ENCODE measurements around the gene FLT3.

DNA sequence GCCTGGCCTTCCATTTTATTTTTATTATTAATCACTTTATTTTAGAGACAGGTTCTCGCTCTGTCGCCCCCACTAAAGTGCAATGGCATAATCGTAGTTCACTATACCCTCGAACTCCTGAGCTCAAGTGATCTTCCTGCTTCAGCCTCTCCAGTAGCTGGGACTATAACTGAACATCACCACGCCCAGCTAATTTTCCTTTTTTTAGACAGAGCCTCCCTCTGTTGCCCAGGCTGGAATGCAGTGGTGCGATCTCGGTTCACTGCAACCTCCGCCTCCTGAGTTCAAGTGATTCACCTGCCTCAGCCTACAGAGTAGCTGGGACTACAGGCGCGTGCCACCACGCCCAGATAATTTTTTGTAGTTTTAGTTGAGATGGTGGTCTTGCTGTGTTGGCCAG lies 31.3 kb upstream of the FLT3 start:
- no peak for TF ChIP-seq EZH2 (IDR thresholded peaks at IDR 0.05; ENCODE audit: borderline replicate concordance)
- TF ChIP-seq, protein P1, sequence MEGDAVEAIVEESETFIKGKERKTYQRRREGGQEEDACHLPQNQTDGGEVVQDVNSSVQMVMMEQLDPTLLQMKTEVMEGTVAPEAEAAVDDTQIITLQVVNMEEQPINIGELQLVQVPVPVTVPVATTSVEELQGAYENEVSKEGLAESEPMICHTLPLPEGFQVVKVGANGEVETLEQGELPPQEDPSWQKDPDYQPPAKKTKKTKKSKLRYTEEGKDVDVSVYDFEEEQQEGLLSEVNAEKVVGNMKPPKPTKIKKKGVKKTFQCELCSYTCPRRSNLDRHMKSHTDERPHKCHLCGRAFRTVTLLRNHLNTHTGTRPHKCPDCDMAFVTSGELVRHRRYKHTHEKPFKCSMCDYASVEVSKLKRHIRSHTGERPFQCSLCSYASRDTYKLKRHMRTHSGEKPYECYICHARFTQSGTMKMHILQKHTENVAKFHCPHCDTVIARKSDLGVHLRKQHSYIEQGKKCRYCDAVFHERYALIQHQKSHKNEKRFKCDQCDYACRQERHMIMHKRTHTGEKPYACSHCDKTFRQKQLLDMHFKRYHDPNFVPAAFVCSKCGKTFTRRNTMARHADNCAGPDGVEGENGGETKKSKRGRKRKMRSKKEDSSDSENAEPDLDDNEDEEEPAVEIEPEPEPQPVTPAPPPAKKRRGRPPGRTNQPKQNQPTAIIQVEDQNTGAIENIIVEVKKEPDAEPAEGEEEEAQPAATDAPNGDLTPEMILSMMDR (IDR thresholded peaks at IDR 0.05; ENCODE audit: poor library complexity): no peak

Measured in hepatocyte (in vitro differentiated cells).